Vagina (tissue), 2 donors: Measurements from ENCODE around the gene PRR5L.

Source experiments
- CTCF ChIP-seq, 3 experiments: fragments of 450-650 bp in 2 of 3; fragments of 200-600 bp in 1 of 3; sonication (generic) in 1 of 3; IDR thresholded peaks; one replicate each; pipeline ENCODE4 v1.5.1; 2017 to 2019; ENCODE audit warnings: antibody characterized with exemption in 3 of 3, mild to moderate bottlenecking in 2 of 3, moderate library complexity in 2 of 3
- POLR2A ChIP-seq, 2 donors: fragments of 450-650 bp; IDR thresholded peaks; one replicate each; pipeline ENCODE4 v1.6.1; 2017; ENCODE audit warnings: antibody characterized with exemption in 2 of 2, mild to moderate bottlenecking in 2 of 2, moderate library complexity in 2 of 2

DNA sequence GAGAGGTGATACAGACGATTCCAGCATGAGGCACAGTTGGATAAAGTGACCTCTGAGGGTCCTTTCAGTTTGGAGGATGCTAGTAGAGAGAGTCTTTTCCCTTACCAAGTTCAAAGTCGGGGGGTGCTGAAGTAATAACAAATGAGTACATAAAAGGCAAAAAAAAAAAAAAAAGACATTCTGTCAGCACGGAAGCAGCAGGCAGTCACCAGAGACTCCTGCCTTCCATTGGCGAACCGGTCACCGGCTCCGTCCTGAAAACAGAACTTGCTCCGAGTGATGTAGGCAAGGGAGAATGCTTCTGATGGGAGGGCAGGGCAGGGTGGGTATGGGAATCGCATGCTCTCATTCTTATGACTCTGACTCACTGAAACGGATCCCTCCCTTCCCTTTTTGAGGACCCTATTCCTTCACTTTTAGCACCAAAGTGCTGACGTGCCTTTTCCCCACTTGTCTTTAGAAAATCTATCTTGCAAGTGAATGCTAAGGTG lies 65.9 kb downstream of the PRR5L start:
- TF ChIP-seq CTCF (IDR thresholded peaks at IDR 0.05) (no peak), POLR2A (IDR thresholded peaks at IDR 0.05) (no peak)
